Pancreas (tissue), 10 donors: Measurements from ENCODE around the gene DROSHA. TPM values are rescaled to one million over a fixed set of nuclear protein-coding genes. Genes with fewer than 3 reads are reported as not detected.

ENCODE experiments used
- ATAC-seq, 4 donors: fragments of 200-7000 bp; cut with Tn5 transposase; one replicate each; pipeline versions ENCODE4 v1.8.0 to v1.9.1; 2020; ENCODE audit warnings: mild to moderate bottlenecking in 4 of 4, moderate library complexity in 4 of 4
- DNase-seq, 6 donors: peaks; one replicate each; pipeline ENCODE4 v3.0.0-alpha.2; 2020
- FAIRE-seq: peaks from 2 replicates; lab custom pipeline; 2012; peaks lifted over from hg19 to GRCh38; lab: Jason Lieb, UNC
- H3K27ac ChIP-seq, 4 donors: fragments of 200-600 bp; sonication (generic); 1 replicate in 3 of 4; 2 replicates in 1 of 4; pipeline versions ENCODE4 v1.5.0 to v1.8.0; 2020
- H3K27me3 ChIP-seq, 4 donors: fragments of 200-600 bp; one replicate each; pipeline ENCODE4 v1.8.0; 2021
- H3K36me3 ChIP-seq, 3 donors: fragments of 200-600 bp; sonication (generic) in 1 of 3; one replicate each; pipeline versions ENCODE4 v1.5.0 to v1.8.0; 2020 to 2021
- H3K4me1 ChIP-seq, 3 donors: fragments of 200-600 bp; one replicate each; pipeline ENCODE4 v1.8.0; 2021
- H3K4me3 ChIP-seq, 4 donors: fragments of 200-600 bp; sonication (generic) in 2 of 4; one replicate each; pipeline versions ENCODE4 v1.5.0 to v1.8.0; 2020 to 2021
- H3K9me3 ChIP-seq, 4 donors: fragments of 200-600 bp; one replicate each; pipeline ENCODE4 v1.8.0; 2021
- WGBS, 2 donors: extraction: QIAGEN DNeasy Blood & Tissue Kit; methylation state at CpG; one replicate each; pipeline ENCODE4 v1.1.7; 2013; 5-methylcytosine and 5-hydroxymethylcytosine counted together
- intact Hi-C, 3 donors: fragments of 100-400 bp; cut with DNase I; formaldehyde crosslinking; loops; one replicate each; pipeline versions ENCODE4 v1.11.1 to v1.14.2; 2022
- polyA plus RNA-seq, 2 donors: library from polyadenylated mRNA; stranded (reverse); fragments of 200-250 nt; gene quantifications; one replicate each; pipeline ENCODE4 v1.2.3, GENCODE V29; 2013
- total RNA-seq, 6 donors: library from RNA; stranded (reverse); fragmentation: NEBNext Ultra II Directional in 4 of 6; extraction: Animal tissue kit (Norgen Biotek cat#: 25700) in 4 of 6; gene quantifications; one replicate each; pipeline versions ENCODE4 v1.2.1 to v1.2.4, GENCODE V29; 2021 to 2023
- TF ChIP-seq, protein P1 (sequence below), 4 donors: fragments of 200-600 bp; sonication (generic) in 3 of 4; IDR thresholded peaks; one replicate each; pipeline versions ENCODE4 v1.5.0 to v1.8.0; 2021; ENCODE audit warnings: antibody characterized with exemption in 4 of 4
- donor health status: healthy with polysubstance abuse.
- donor health status: DM: no; HTN: no; CAD: no; lungs with moderate emphysema.
- donor health status: DM: no; HTN: no; CAD: no.
- donor health status: control.
- donor health status: control.
- donor health status: Bipolar disorder and iron deficiency.
- donor health status: DM: yes; HTN: yes; CAD: no.
- donor health status: DM: no; HTN: no; CAD: no.
- donor health status: DM: no; HTN: no; CAD: no.
- donor health status: DM: yes; HTN: yes; CAD: no.

DROSHA gene
- total and polyA plus RNA-seq, 8 donors: 19.0 to 79.0 (median 28.0) TPM

DNA sequence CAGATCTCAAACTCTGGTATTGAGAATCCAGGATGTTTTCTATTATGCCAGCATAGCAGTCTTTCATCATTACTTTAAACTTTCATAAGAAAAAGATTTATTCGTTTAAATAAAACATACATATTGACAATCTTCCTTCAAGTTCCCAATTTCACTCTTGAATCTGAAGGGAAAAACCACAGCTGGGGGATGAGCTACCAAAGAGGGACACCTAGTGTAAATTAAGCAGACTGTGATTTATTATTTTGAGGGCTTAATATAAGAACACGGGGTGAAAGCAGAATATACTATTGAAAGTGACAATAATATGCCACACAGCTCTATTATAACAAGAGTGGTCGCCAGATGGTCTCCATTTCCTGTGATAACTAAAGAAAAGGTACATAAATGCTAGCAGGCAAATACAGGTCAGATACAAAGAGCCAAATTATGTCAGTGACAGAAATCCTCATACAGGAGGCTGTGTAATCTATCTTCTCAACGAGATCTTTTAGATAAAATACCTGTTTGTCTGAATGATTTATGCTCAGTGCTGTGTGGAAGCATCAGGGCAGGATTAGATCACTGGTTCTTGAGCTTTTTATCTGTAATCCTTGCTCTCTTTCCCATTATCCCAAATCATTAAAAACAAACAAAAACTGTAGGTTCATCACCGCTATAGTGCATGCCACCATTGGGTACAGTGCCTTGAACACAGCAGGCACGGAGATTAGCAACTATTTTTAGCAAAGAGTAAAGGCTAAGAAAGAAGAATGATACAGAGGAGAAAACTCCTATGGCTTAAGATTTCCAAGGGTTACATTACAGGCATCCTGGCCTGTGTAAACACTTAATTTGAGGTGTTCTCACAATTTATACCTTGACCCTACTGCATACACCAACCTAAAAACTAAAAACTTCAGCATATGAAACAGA, 116.6 kb downstream of the DROSHA start:
- peaks cover 0 to 16% (median 0%) of the 10 kb centered on the region in 3 donors for H3K36me3 ChIP-seq
- ATAC-seq (no peak), FAIRE-seq (no peak), DNase-seq (no peak)
- H3K4me3 ChIP-seq: no peak overlapping the region
- TF ChIP-seq, protein P1, sequence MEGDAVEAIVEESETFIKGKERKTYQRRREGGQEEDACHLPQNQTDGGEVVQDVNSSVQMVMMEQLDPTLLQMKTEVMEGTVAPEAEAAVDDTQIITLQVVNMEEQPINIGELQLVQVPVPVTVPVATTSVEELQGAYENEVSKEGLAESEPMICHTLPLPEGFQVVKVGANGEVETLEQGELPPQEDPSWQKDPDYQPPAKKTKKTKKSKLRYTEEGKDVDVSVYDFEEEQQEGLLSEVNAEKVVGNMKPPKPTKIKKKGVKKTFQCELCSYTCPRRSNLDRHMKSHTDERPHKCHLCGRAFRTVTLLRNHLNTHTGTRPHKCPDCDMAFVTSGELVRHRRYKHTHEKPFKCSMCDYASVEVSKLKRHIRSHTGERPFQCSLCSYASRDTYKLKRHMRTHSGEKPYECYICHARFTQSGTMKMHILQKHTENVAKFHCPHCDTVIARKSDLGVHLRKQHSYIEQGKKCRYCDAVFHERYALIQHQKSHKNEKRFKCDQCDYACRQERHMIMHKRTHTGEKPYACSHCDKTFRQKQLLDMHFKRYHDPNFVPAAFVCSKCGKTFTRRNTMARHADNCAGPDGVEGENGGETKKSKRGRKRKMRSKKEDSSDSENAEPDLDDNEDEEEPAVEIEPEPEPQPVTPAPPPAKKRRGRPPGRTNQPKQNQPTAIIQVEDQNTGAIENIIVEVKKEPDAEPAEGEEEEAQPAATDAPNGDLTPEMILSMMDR (IDR thresholded peaks at IDR 0.05): no peak
- H3K4me1 ChIP-seq: no peaks in the 10 kb centered on the region
- H3K27me3 ChIP-seq: no peaks in the 10 kb centered on the region
- H3K27ac ChIP-seq: no peak overlapping the region
- 66 to 73% methylated on average over 6 of the region's 6 CpGs for WGBS, 2 donors
- H3K9me3 ChIP-seq: no peaks in the 10 kb centered on the region
- intact Hi-C loops: no loop called here

DNA sequence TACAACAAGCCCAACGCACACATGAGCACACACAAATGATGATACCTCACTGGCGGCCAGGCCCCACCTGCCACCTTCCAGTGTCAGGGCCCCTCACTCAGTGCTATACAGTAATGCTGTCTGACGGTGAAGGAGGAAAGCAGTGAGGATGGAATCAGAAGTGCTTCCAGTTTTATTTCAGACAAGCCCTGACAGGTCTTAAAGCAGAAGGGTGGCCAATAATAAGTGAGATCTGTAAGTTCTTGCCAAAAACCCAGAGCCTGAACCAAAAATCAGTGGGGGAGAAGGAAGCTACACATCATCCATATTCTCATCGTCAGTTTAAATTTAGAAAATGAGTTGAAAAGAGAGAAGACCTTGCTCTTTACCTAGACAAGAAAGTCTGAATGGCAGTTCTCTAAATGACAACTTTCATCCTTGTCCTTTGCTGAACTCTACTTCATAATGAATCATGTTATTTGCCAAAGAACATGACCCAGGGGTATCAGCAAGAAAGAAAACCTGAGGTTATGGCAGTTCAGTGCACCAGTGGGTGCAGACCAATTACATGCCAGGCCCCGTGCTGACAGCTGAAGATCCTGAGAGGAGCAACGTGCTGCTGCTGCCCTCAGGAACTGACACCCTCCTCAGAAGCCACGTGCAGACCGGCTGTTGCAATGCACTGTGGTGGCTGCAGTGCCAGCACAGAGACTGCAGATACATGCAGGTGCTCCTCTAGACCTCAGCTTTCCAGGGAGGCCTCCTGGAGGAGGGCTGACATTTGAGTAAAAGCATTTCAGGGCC, 118.7 kb downstream of the DROSHA start:
- Histone ChIP-seq H3K27me3 (no peaks in the 10 kb centered on the region), H3K36me3 (peaks cover 0 to 19% (median 0%) of the 10 kb centered on the region in 3 donors), H3K4me3 (no peak overlapping the region), H3K4me1 (no peaks in the 10 kb centered on the region), H3K9me3 (no peaks in the 10 kb centered on the region), H3K27ac (no peak overlapping the region)
- ATAC-seq (no peak), FAIRE-seq (no peak), DNase-seq (no peak)
- intact Hi-C loops: no loop called here
- 91 to 93% methylated on average over 8 of the region's 8 CpGs for WGBS, 2 donors
- TF ChIP-seq, protein P1 (IDR thresholded peaks at IDR 0.05): no peak

DNA sequence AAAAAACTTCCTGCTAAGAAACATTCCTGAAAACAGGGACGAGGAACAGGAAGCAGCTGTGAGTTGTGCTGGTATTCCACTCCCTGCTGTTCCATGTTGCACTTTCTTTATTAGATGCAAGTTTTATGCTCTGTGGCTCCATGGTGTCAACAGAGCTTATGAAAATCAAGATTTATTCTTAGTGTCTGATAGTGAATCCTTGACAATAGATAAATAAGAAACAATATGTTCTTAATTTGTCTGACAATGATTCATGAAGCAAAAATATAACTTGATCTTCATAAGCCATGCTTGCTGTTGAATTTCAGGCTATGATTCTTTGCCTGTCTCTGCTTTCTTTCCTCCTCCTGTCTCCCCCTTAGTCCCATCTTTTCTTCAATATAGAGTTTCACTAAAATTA, 119.6 kb downstream of the DROSHA start:
- WGBS, 2 donors: 86 to 91% methylated on average over 1 of the region's 1 CpG

DNA sequence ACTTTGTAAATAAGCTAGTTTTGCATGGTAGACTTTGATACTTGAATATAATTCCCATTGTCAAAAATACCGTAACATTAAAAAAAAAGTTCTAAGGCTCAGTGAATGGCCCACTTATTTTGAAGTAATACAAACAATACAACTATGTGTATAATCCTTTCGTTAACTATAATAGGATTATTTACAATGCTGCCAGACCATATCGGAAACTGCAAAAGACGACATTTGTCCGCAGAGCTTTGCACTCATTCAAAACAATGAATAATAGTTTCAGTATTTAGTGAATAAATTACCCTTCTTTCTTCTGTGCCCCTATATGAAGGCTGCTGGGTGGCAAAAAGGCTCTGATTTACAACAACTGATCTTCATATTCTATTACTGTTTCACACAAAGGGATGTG, 121.8 kb downstream of the DROSHA start:
- H3K27me3 ChIP-seq: no peaks in the 10 kb centered on the region
- H3K27ac ChIP-seq: no peak overlapping the region
- WGBS, 2 donors: 97 to 98% methylated on average over 5 of the region's 5 CpGs
- H3K4me1 ChIP-seq: no peaks in the 10 kb centered on the region
- TF ChIP-seq, protein P1 (IDR thresholded peaks at IDR 0.05): no peak
- no peaks in the 10 kb centered on the region for H3K9me3 ChIP-seq
- FAIRE-seq (no peak), DNase-seq (no peak), ATAC-seq (no peak)
- peaks cover 0 to 35% (median 0%) of the 10 kb centered on the region in 3 donors for H3K36me3 ChIP-seq
- no peak overlapping the region for H3K4me3 ChIP-seq
- intact Hi-C loops: no loop called here

More for the DNA sequence above, 119.6 kb downstream of the DROSHA start:
- ATAC-seq (no peak), FAIRE-seq (no peak), DNase-seq (no peak)
- TF ChIP-seq, protein P1 (IDR thresholded peaks at IDR 0.05): no peak
- Histone ChIP-seq H3K4me1 (no peaks in the 10 kb centered on the region), H3K27ac (no peak overlapping the region), H3K9me3 (no peaks in the 10 kb centered on the region), H3K27me3 (no peaks in the 10 kb centered on the region), H3K4me3 (no peak overlapping the region), H3K36me3 (peaks cover 0 to 17% (median 0%) of the 10 kb centered on the region in 3 donors)
- intact Hi-C loops: no loop called here
